ENCODE measurements around the gene LRR1.

The LRR1 gene

GRCh38 chr14:49598485-49599300, at the start of gene LRR1:
Gene LRR1, plus strand, starts transcription at chr14:49598940. Its CDS starts 81 bp downstream, at chr14:49599021.
- no peaks in the 10 kb centered on the region for H3K9me3 Mint-ChIP-seq
- peaks cover 36% of the 10 kb centered on the region for H3K4me1 Mint-ChIP-seq (ENCODE audit: low read depth)
- DNase-seq (ENCODE audit: low spot score) = peak; percentile 85
- H3K4me3 Mint-ChIP-seq = peak within 1 kb of the TSS; percentile 91
- H3K27me3 Mint-ChIP-seq (ENCODE audit: low read depth) = no peaks in the 10 kb centered on the region
- H3K27ac Mint-ChIP-seq = peak within 1 kb of the TSS; percentile 95
- H3K36me3 Mint-ChIP-seq (ENCODE audit: low read depth) = peaks cover 21% of the 10 kb centered on the region

- no peak for DNase-seq (ENCODE audit: low spot score)
- H3K36me3 Mint-ChIP-seq (ENCODE audit: low read depth) = no peaks in the 10 kb centered on the region
- no peaks in the 10 kb centered on the region for H3K4me1 Mint-ChIP-seq (ENCODE audit: low read depth)
- no peak overlapping the region for H3K4me3 Mint-ChIP-seq
- H3K27me3 Mint-ChIP-seq (ENCODE audit: low read depth) = peaks cover 4% of the 10 kb centered on the region
- H3K9me3 Mint-ChIP-seq = no peaks in the 10 kb centered on the region
- H3K27ac Mint-ChIP-seq = no peak overlapping the region
These were observed 49.3 kb upstream of the LRR1 start for GRCh38 chr14:49549446-49549845.

DNA sequence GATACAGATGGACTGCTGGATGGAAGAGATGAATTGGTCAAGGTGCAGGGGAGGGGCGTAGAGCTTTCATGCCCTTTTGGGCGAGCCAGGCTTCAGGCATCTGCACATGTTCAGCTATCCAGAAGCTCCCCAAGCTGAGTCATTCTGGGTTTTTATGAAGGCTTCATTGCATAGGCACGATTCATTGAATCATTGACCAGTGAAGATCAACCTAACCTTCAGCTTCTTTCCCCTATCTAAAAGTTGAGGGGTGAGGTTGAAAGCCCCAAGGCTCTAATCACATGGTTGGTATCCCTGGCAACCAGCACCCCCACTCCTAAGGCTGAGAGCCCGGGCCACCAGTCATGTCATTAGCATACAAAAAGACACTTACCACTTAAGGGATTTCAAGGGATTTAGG, 48.9 kb upstream of the LRR1 start:
- Mint-ChIP-seq H3K27me3 (ENCODE audit: low read depth) (peaks cover 4% of the 10 kb centered on the region), H3K4me1 (ENCODE audit: low read depth) (no peaks in the 10 kb centered on the region), H3K9me3 (no peaks in the 10 kb centered on the region), H3K4me3 (no peak overlapping the region), H3K27ac (no peak overlapping the region), H3K36me3 (ENCODE audit: low read depth) (no peaks in the 10 kb centered on the region)
- DNase-seq (ENCODE audit: low spot score) = no peak

DNA sequence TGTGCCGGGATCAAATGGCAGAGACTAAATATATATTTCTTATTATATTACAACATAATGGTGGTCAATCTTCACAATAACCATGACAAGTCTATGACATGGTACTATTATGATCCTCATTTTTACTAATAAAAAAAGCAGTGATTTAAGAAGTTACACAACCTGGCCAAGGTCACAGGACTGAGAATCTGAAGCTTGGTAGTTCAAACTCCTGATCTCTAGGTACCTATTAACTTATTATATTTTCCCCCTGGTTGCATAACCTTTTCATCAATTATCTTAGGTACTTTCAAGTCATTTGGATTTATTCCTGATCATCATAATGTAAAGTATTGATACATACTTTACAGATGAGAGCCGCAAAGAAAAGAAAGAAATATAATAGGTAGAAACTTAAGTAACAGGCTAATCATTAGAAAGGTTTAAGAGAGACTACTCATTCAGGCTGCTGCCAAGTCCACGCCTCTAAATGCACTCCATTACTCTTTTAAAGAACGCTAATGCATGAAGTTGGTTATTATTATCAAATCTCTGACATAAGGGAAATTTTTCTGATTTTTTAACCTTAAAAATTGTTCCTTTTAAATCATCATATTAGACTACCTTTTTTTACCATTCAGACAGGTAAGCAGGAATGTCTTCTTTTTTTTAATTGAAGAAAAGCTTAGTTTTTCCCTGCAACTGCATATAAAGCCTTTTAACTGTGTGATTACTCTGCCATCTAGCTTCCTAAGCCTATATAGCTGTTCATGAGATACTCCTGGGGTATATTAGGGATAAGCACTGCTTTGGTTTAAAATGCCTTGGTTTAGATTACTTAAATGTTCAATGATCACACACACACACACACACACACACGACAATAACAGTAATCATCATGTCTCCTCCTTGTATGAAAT, 48.2 kb upstream of the LRR1 start:
- Mint-ChIP-seq H3K4me1 (ENCODE audit: low read depth) (no peaks in the 10 kb centered on the region), H3K36me3 (ENCODE audit: low read depth) (no peaks in the 10 kb centered on the region), H3K27ac (no peak overlapping the region), H3K9me3 (no peaks in the 10 kb centered on the region), H3K27me3 (ENCODE audit: low read depth) (peaks cover 4% of the 10 kb centered on the region), H3K4me3 (no peak overlapping the region)
- DNase-seq (ENCODE audit: low spot score) = no peak

DNA sequence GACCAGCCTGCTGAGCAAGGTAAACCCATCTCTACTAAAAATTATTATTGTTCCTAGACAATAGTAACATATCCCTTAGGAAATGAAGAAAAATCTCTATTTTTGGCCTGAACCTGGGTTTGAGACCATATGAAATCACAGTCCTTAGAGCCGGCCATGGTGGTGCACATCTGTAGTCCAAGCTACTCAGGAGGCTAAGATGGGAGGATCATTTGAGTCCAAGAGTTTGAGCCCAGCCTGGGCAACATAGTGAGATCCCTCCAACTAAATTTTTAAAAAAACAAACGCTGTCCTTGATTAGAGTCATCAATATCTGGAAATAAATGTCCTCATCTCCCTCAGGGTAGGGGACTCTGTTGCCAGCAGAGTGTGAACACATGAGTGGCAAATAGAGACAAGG, 47.2 kb upstream of the LRR1 start:
- no peak for DNase-seq (ENCODE audit: low spot score)

DNA sequence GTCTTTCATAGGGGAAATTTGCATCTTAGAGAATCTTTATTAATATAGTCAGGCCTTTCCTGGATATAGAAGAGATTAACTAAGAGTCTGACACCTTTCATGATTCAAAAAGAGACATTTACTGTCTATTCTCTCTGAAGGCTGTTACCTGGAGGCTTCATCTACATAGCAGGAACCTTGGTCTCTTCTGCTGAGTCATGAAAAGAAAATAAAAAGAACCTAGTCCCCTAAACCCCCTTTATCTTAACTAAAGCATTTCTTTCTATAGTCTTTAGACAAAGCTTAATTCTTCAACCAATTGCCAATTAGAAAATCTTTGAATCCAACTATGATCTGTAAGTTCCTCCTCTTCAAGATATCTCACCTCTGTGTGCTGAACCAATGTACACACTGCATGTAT, 45.6 kb upstream of the LRR1 start:
- Mint-ChIP-seq H3K27ac (no peak overlapping the region), H3K9me3 (no peaks in the 10 kb centered on the region), H3K36me3 (ENCODE audit: low read depth) (no peaks in the 10 kb centered on the region), H3K4me3 (no peak overlapping the region), H3K27me3 (ENCODE audit: low read depth) (peaks cover 4% of the 10 kb centered on the region), H3K4me1 (ENCODE audit: low read depth) (no peaks in the 10 kb centered on the region)
- DNase-seq (ENCODE audit: low spot score) = no peak

More for the DNA sequence above, 47.2 kb upstream of the LRR1 start:
- Mint-ChIP-seq H3K4me3 (no peak overlapping the region), H3K27me3 (ENCODE audit: low read depth) (peaks cover 4% of the 10 kb centered on the region), H3K9me3 (no peaks in the 10 kb centered on the region), H3K36me3 (ENCODE audit: low read depth) (no peaks in the 10 kb centered on the region), H3K4me1 (ENCODE audit: low read depth) (no peaks in the 10 kb centered on the region), H3K27ac (no peak overlapping the region)

GRCh38 chr14:49553892-49554291, 44.8 kb upstream of the LRR1 start:
- H3K4me3 Mint-ChIP-seq = no peak overlapping the region
- H3K9me3 Mint-ChIP-seq = no peaks in the 10 kb centered on the region
- peaks cover 4% of the 10 kb centered on the region for H3K27me3 Mint-ChIP-seq (ENCODE audit: low read depth)
- H3K4me1 Mint-ChIP-seq (ENCODE audit: low read depth) = no peaks in the 10 kb centered on the region
- no peak for DNase-seq (ENCODE audit: low spot score)
- no peaks in the 10 kb centered on the region for H3K36me3 Mint-ChIP-seq (ENCODE audit: low read depth)
- no peak overlapping the region for H3K27ac Mint-ChIP-seq

GRCh38 chr14:49559979-49560768, 38.6 kb upstream of the LRR1 start:
- H3K36me3 Mint-ChIP-seq (ENCODE audit: low read depth) = no peaks in the 10 kb centered on the region
- no peak for DNase-seq (ENCODE audit: low spot score)
- no peaks in the 10 kb centered on the region for H3K4me1 Mint-ChIP-seq (ENCODE audit: low read depth)
- H3K9me3 Mint-ChIP-seq = no peaks in the 10 kb centered on the region
- H3K27ac Mint-ChIP-seq = no peak overlapping the region
- no peak overlapping the region for H3K4me3 Mint-ChIP-seq
- peaks cover 2% of the 10 kb centered on the region for H3K27me3 Mint-ChIP-seq (ENCODE audit: low read depth)

DNA sequence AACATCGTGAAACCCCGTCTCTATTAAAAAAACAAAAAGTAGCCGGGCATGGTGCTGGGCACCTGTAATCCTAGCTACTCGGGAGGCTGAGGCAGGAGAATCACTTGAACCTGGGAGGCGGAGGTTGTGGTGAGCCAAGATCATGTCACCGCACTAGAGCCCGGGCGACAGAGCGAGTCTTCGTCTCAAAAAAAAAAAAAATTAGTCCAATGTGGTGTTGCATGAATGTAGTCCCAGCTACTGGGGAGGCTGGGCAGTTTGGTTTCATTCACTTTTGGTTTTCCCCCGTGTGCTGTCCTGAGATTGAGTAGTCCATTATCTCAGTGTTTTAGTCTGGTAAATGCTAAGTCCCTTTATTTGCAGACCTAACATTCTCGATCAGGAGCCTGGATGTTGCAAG, 32.0 kb upstream of the LRR1 start:
- no peak overlapping the region for H3K4me3 Mint-ChIP-seq
- no peak overlapping the region for H3K27ac Mint-ChIP-seq
- no peak for DNase-seq (ENCODE audit: low spot score)
- peaks cover under 1% of the 10 kb centered on the region for H3K27me3 Mint-ChIP-seq (ENCODE audit: low read depth)
- H3K36me3 Mint-ChIP-seq (ENCODE audit: low read depth) = peaks cover 8% of the 10 kb centered on the region
- H3K4me1 Mint-ChIP-seq (ENCODE audit: low read depth) = no peaks in the 10 kb centered on the region
- peaks cover 3% of the 10 kb centered on the region for H3K9me3 Mint-ChIP-seq

DNA sequence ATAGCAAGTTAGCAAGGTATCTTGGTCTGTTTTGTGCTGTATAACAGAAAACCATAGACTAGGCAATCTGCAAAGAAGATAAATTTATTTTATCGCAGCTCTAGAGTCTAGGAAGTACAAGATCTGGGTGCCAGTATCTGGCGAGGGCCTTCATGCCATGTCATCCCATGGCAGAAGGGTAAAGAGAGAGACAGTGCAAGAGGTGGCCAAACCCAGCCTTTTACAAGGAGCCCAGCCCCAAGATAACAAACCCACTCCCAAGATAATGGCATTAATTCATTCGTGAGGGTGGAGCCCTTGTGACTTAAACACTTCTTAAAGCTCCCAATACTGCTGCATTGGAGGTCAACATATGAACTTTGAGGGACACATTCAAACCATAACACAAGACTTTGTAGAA, 29.5 kb upstream of the LRR1 start:
- H3K4me3 Mint-ChIP-seq = no peak overlapping the region
- H3K27me3 Mint-ChIP-seq (ENCODE audit: low read depth) = no peaks in the 10 kb centered on the region
- peaks cover 3% of the 10 kb centered on the region for H3K9me3 Mint-ChIP-seq
- peaks cover 16% of the 10 kb centered on the region for H3K36me3 Mint-ChIP-seq (ENCODE audit: low read depth)
- H3K27ac Mint-ChIP-seq = no peak overlapping the region
- DNase-seq (ENCODE audit: low spot score) = no peak
- H3K4me1 Mint-ChIP-seq (ENCODE audit: low read depth) = no peaks in the 10 kb centered on the region

- Mint-ChIP-seq H3K4me3 (no peak overlapping the region), H3K36me3 (ENCODE audit: low read depth) (peaks cover 40% of the 10 kb centered on the region), H3K27me3 (ENCODE audit: low read depth) (no peaks in the 10 kb centered on the region), H3K27ac (no peak overlapping the region), H3K4me1 (ENCODE audit: low read depth) (peaks cover 10% of the 10 kb centered on the region), H3K9me3 (peaks cover 3% of the 10 kb centered on the region)
- no peak for DNase-seq (ENCODE audit: low spot score)
These were observed 24.7 kb upstream of the LRR1 start for GRCh38 chr14:49574038-49574437.

GRCh38 chr14:49578141-49578540, 20.6 kb upstream of the LRR1 start:
- H3K4me1 Mint-ChIP-seq (ENCODE audit: low read depth) = peaks cover 35% of the 10 kb centered on the region
- DNase-seq (ENCODE audit: low spot score) = no peak
- H3K36me3 Mint-ChIP-seq (ENCODE audit: low read depth) = peaks cover 51% of the 10 kb centered on the region
- peak overlapping the region; percentile 32 for H3K27ac Mint-ChIP-seq
- H3K4me3 Mint-ChIP-seq = no peak overlapping the region
- no peaks in the 10 kb centered on the region for H3K27me3 Mint-ChIP-seq (ENCODE audit: low read depth)
- no peaks in the 10 kb centered on the region for H3K9me3 Mint-ChIP-seq

- H3K36me3 Mint-ChIP-seq (ENCODE audit: low read depth) = peaks cover 59% of the 10 kb centered on the region
- no peak overlapping the region for H3K4me3 Mint-ChIP-seq
- H3K9me3 Mint-ChIP-seq = no peaks in the 10 kb centered on the region
- peaks cover 48% of the 10 kb centered on the region for H3K4me1 Mint-ChIP-seq (ENCODE audit: low read depth)
- no peaks in the 10 kb centered on the region for H3K27me3 Mint-ChIP-seq (ENCODE audit: low read depth)
- no peak overlapping the region for H3K27ac Mint-ChIP-seq
- DNase-seq (ENCODE audit: low spot score) = no peak
These were observed 18.9 kb upstream of the LRR1 start for GRCh38 chr14:49579841-49580240.
